Left lung (tissue), 10 donors: ENCODE measurements around the gene THEM4. TPM values are rescaled to one million over a fixed set of nuclear protein-coding genes. Genes with fewer than 3 reads are reported as not detected.
"Not testable (repeated sequence)": the region's sequence is repeated elsewhere in the genome, so short reads cannot be mapped to it uniquely, and the experiment has no call there.

Experiments used
- ATAC-seq: fragments of 200-7000 bp; cut with Tn5 transposase; one replicate; pipeline ENCODE4 v1.9.1; 2020; ENCODE audit warnings: moderate library complexity
- DNase-seq, 4 donors: peaks; one replicate each; pipeline ENCODE4 v3.0.0-alpha.2; 2013 to 2020
- H3K27ac ChIP-seq, 2 donors: fragments of 200-600 bp; sonication (generic) in 1 of 2; one replicate each; pipeline versions ENCODE4 v1.5.0 to v1.8.0; 2020 to 2021
- H3K27me3 ChIP-seq, 2 donors: fragments of 200-600 bp; sonication (generic) in 1 of 2; one replicate each; pipeline versions ENCODE4 v1.5.0 to v1.8.0; 2020 to 2021
- H3K36me3 ChIP-seq, 2 donors: fragments of 200-600 bp; sonication (generic) in 1 of 2; one replicate each; pipeline versions ENCODE4 v1.5.0 to v1.8.0; 2020 to 2021
- H3K4me1 ChIP-seq, 2 donors: fragments of 200-600 bp; one replicate each; pipeline ENCODE4 v1.8.0; 2021
- H3K4me3 ChIP-seq, 2 donors: fragments of 200-600 bp; sonication (generic) in 1 of 2; one replicate each; pipeline versions ENCODE4 v1.5.0 to v1.8.0; 2020 to 2021; ENCODE audit warnings: mild to moderate bottlenecking in 1 of 2
- H3K9me3 ChIP-seq, 2 donors: fragments of 200-600 bp; sonication (generic) in 1 of 2; one replicate each; pipeline versions ENCODE4 v1.5.0 to v1.8.0; 2020 to 2021
- intact Hi-C, 2 donors: fragments of 100-400 bp; cut with DNase I; formaldehyde crosslinking; loops; one replicate each; pipeline versions ENCODE4 v1.11.2 to v1.14.2; 2022
- polyA plus RNA-seq, 6 donors: library from polyadenylated mRNA; unstranded; fragments of 120-200 nt; gene quantifications; one replicate each; pipeline ENCODE4 v1.2.1, GENCODE V29; 2013; ENCODE audit not compliant: insufficient read length in 6 of 6
- total RNA-seq, 2 donors: library from RNA; stranded (reverse); fragmentation: NEBNext Ultra II Directional; extraction: Animal tissue kit (Norgen Biotek cat#: 25700); gene quantifications; one replicate each; pipeline ENCODE4 v1.2.1, GENCODE V29; 2021
- TF ChIP-seq, protein P1 (sequence below), 2 donors: fragments of 200-600 bp; sonication (generic) in 1 of 2; IDR thresholded peaks; one replicate each; pipeline versions ENCODE4 v1.5.0 to v1.8.0; 2021; ENCODE audit warnings: antibody characterized with exemption in 2 of 2
- donor health status: DM: no; HTN: yes; CAD: no.
- donor health status: DM: no; HTN: no; CAD: no.

The THEM4 gene
- total and polyA plus RNA-seq, 8 donors = 10.6 to 36.8 (median 30.6) TPM

- H3K27me3 ChIP-seq = no peaks in the 10 kb centered on the region
- H3K27ac ChIP-seq = no peak overlapping the region
- no peaks in the 10 kb centered on the region for H3K4me1 ChIP-seq
- H3K4me3 ChIP-seq = no peak overlapping the region
- TF ChIP-seq, protein P1, sequence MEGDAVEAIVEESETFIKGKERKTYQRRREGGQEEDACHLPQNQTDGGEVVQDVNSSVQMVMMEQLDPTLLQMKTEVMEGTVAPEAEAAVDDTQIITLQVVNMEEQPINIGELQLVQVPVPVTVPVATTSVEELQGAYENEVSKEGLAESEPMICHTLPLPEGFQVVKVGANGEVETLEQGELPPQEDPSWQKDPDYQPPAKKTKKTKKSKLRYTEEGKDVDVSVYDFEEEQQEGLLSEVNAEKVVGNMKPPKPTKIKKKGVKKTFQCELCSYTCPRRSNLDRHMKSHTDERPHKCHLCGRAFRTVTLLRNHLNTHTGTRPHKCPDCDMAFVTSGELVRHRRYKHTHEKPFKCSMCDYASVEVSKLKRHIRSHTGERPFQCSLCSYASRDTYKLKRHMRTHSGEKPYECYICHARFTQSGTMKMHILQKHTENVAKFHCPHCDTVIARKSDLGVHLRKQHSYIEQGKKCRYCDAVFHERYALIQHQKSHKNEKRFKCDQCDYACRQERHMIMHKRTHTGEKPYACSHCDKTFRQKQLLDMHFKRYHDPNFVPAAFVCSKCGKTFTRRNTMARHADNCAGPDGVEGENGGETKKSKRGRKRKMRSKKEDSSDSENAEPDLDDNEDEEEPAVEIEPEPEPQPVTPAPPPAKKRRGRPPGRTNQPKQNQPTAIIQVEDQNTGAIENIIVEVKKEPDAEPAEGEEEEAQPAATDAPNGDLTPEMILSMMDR (IDR thresholded peaks at IDR 0.05) = no peak
- H3K36me3 ChIP-seq = peaks cover 0 to 18% of the 10 kb centered on the region in 2 donors
- ATAC-seq = no peak
- H3K9me3 ChIP-seq = no peaks in the 10 kb centered on the region
- DNase-seq = no peak
- intact Hi-C loops = no loop called here
These were observed 33.8 kb downstream of the THEM4 start for GRCh38 chr1:151875419-151876097.

DNA sequence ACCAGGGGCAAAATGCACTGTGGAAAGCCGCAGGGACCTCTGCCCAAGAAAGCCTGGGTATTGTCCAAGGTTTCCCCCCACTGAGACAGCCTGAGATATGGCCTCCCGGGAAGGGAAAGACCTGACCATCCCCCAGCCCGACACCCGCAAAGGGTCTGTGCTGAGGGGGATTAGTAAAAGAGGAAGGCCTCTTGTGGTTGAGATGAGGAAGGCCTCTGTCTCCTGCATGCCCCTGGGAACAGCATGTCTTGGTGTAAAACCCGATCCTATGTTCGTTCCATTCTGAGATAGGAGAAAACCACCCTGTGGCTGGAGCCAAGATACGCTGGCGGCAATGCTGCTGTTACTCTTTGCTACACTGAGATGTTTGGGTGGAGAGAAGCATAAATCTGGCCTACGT lies 36.5 kb downstream of the THEM4 start:
- H3K27ac ChIP-seq, DNase-seq, ATAC-seq, H3K4me1 ChIP-seq, H3K4me3 ChIP-seq, intact Hi-C loops, H3K9me3 ChIP-seq, H3K27me3 ChIP-seq: not testable (repeated sequence)
- peaks cover 0 to 18% of the 10 kb centered on the region in 2 donors for H3K36me3 ChIP-seq

- Histone ChIP-seq H3K4me3 (no peak overlapping the region), H3K9me3 (no peaks in the 10 kb centered on the region), H3K36me3 (peaks cover 0 to 18% of the 10 kb centered on the region in 2 donors), H3K27me3 (no peaks in the 10 kb centered on the region), H3K4me1 (peaks cover 0 to 5% of the 10 kb centered on the region in 2 donors), H3K27ac (no peak overlapping the region)
- intact Hi-C loops = no loop called here
- ATAC-seq (no peak), DNase-seq (no peak)
- TF ChIP-seq, protein P1 (IDR thresholded peaks at IDR 0.05) = no peak
These were observed 37.9 kb downstream of the THEM4 start for GRCh38 chr1:151871284-151872030.

DNA sequence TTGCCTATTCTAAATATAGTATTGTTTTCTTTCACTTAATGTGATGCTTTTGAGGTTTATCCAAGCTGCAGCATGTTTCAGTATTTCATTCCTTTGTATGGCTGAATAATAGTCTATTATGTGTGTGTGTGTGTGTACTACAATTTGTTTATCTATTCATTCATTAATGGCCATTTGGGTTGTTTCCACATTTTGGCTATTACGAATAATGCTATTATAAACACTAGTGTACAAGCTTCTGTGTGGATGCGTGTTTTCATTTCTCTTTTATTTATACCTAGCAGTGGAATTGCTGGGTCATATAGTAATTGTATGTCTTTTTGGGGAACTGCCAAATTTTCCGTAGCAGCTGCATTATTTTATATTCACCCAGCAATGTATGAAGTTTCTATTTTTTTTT lies 40.8 kb downstream of the THEM4 start:
- Histone ChIP-seq H3K4me1 (peaks cover 0 to 5% of the 10 kb centered on the region in 2 donors), H3K9me3 (no peaks in the 10 kb centered on the region), H3K36me3 (peaks cover 0 to 3% of the 10 kb centered on the region in 2 donors), H3K4me3 (no peak overlapping the region), H3K27me3 (no peaks in the 10 kb centered on the region), H3K27ac (peak overlapping the region in 1 of 2 donors; percentile 49)
- intact Hi-C loops = no loop called here
- no peak for ATAC-seq
- peak in 2 of 4 donors; percentile 83 to 87 for DNase-seq
- TF ChIP-seq, protein P1 (IDR thresholded peaks at IDR 0.05) = no peak

DNA sequence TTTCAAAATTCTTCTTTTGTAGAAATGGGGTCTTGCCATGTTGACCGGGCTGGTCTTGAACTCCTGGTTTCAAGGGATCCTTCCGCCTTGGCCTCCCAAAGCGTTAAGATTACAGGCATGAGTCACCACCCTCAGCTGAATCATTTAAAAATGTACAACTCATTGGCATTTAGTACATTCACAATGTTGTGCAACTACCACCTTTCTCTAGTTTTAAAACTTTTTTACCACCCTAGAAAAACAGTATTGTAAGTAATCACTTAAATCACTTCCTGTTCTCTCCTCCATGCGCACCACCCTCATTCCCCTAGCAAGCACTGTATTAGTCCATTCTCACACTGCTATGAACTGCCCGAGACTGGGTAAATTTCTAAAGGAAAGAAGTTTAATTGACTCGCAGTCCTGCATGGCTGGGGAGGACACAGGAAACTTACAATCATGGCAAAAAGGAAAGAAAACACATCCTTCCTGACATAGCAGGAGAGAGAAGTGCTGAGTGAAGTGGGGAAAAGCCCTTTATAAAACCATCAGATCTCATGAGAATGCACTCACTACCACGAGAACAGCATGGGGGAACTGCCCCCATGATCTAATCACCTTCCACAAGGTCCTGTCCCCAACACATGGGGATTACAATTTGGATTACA lies 41.4 kb downstream of the THEM4 start:
- Histone ChIP-seq H3K27ac (peak overlapping the region in 1 of 2 donors; percentile 49), H3K36me3 (no peaks in the 10 kb centered on the region), H3K9me3 (no peaks in the 10 kb centered on the region), H3K4me3 (no peak overlapping the region), H3K27me3 (no peaks in the 10 kb centered on the region), H3K4me1 (peaks cover 0 to 5% of the 10 kb centered on the region in 2 donors)
- intact Hi-C loops = no loop called here
- TF ChIP-seq, protein P1 (IDR thresholded peaks at IDR 0.05) = no peak
- DNase-seq (no peak), ATAC-seq (peak; percentile 33)
